ENCODE data around the gene CHN1.

The CHN1 gene

DNA sequence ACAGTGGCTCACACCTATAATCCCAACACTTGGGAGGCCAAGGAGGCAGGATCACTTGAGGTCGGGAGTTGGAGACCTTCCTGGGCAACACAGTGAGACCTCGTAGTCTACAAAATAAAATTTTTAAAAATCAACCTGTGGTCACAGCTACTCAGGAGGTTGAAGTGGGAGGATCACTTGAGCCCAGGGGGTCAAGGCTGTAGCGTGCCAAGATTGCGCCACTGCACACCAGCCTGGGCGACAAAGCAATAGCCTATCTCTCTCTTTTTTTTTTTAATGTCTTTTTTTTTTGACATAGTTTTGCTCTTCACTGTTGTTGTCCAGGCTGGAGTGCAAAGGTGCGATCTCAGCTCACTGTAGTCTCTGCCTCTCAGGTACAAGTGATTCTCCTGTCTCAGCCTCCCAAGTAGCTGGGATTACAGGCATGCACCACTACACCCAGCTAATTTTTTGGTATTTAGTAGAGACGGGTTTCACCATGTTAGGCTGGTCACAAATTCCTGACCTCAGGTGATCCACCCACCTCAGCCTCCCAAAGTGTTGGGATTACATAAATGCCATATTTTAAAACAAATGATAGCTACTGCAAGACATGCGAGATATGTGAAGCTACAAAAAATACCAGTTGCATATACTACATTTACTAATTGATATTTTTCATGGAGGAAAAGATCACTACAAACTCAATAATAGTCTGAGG is 55.0 kb downstream of the CHN1 start:
- no peak overlapping the region for H3K4ac ChIP-seq (ENCODE audit: low read depth in 1 of 2, low read length in 2 of 2)
- no peaks in the 10 kb centered on the region for H3K27me3 ChIP-seq (ENCODE audit: control insufficient read depth in 1 of 2, insufficient read depth in 1 of 2, low read length in 2 of 2)
- no peaks in the 10 kb centered on the region for H3K79me1 ChIP-seq (replicated peaks; ENCODE audit: low read length, poor library complexity, severe bottlenecking)
- H3K14ac ChIP-seq (ENCODE audit: low read length in 2 of 2) = no peak overlapping the region
- no peak overlapping the region for H3K27ac ChIP-seq (ENCODE audit: low read length, poor library complexity, severe bottlenecking)
- no peak overlapping the region for H2AFZ ChIP-seq (ENCODE audit: low read depth, low read length)
- no peak for DNase-seq
- H2BK5ac ChIP-seq (ENCODE audit: low read depth, low read length, poor library complexity, severe bottlenecking) = no peak overlapping the region
- no peak overlapping the region for H2BK120ac ChIP-seq (ENCODE audit: low read depth, low read length)
- no peak overlapping the region for H3K4me2 ChIP-seq (ENCODE audit: low read length, poor library complexity, severe bottlenecking)
- H2BK12ac ChIP-seq (ENCODE audit: low read length in 2 of 2) = no peak overlapping the region
- no peaks in the 10 kb centered on the region for H3K9me3 ChIP-seq (ENCODE audit: control insufficient read depth, low read length)
- no peak overlapping the region for H4K91ac ChIP-seq (ENCODE audit: low read length)
- H2BK15ac ChIP-seq (ENCODE audit: low read depth, poor library complexity, severe bottlenecking) = no peak overlapping the region
- H3K4me3 ChIP-seq (ENCODE audit: insufficient read depth in 1 of 2, low read depth in 1 of 2, low read length in 2 of 2) = no peak overlapping the region
- peak overlapping the region; percentile 65 for H2AK5ac ChIP-seq (ENCODE audit: low read length, severe bottlenecking)
- H3K4me1 ChIP-seq (ENCODE audit: control insufficient read depth, insufficient read depth, low read depth, low read length) = no peaks in the 10 kb centered on the region
- H4K8ac ChIP-seq (ENCODE audit: low read length) = no peak overlapping the region
- H3K23ac ChIP-seq (ENCODE audit: low read length in 2 of 2) = no peak overlapping the region
- WGBS = 100% methylated on average over 7 of the region's 8 CpGs
- H3K9ac ChIP-seq (ENCODE audit: low read length) = no peak overlapping the region
- H3K36me3 ChIP-seq (ENCODE audit: control insufficient read depth in 1 of 2, insufficient read depth in 2 of 2, low read depth in 1 of 2, low read length in 2 of 2) = no peaks in the 10 kb centered on the region
- no peak overlapping the region for H3K18ac ChIP-seq (ENCODE audit: low read depth in 1 of 2, low read length in 2 of 2)

DNA sequence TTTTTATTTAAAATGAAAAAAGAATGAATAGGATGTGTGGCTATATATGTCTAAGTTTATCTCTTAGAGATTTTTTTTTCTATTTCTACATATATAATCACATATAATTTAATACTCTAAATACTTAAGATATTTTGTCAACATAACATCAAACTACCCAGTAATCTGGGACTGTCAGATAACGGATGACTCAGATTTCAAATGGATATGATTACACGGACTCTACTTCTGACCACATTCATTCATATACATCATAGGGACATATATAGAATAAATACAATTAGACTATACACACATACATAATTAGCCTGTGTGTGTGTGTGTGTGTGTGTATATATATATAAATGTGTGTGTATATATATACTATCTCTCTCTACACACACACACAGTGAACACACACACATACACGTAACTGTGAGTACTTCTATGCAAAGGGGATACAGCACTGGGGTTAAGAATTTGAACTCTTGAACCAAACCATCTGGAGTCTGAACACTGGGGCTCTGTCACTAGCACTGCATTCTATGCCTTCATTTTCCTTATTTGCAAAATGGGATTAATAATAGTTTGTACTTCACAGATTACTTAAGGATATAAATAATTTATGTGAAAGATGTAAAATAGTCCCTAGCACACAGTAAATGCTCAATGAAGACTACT is 59.5 kb downstream of the CHN1 start:
- Histone ChIP-seq H3K4me3 (ENCODE audit: insufficient read depth in 1 of 2, low read depth in 1 of 2, low read length in 2 of 2) (no peak overlapping the region), H3K18ac (ENCODE audit: low read depth in 1 of 2, low read length in 2 of 2) (no peak overlapping the region), H3K79me1 (replicated peaks; ENCODE audit: low read length, poor library complexity, severe bottlenecking) (no peaks in the 10 kb centered on the region), H2AK5ac (ENCODE audit: low read length, severe bottlenecking) (no peak overlapping the region), H2AFZ (ENCODE audit: low read depth, low read length) (no peak overlapping the region), H3K27ac (ENCODE audit: low read length, poor library complexity, severe bottlenecking) (no peak overlapping the region), H3K4me1 (ENCODE audit: control insufficient read depth, insufficient read depth, low read depth, low read length) (no peaks in the 10 kb centered on the region), H3K23ac (ENCODE audit: low read length in 2 of 2) (no peak overlapping the region), H3K4ac (ENCODE audit: low read depth in 1 of 2, low read length in 2 of 2) (no peak overlapping the region), H3K9ac (ENCODE audit: low read length) (no peak overlapping the region), H2BK15ac (ENCODE audit: low read depth, poor library complexity, severe bottlenecking) (no peak overlapping the region), H2BK12ac (ENCODE audit: low read length in 2 of 2) (no peak overlapping the region), H3K9me3 (ENCODE audit: control insufficient read depth, low read length) (no peaks in the 10 kb centered on the region), H2BK5ac (ENCODE audit: low read depth, low read length, poor library complexity, severe bottlenecking) (no peak overlapping the region), H4K91ac (ENCODE audit: low read length) (no peak overlapping the region), H3K4me2 (ENCODE audit: low read length, poor library complexity, severe bottlenecking) (no peak overlapping the region), H3K36me3 (ENCODE audit: control insufficient read depth in 1 of 2, insufficient read depth in 2 of 2, low read depth in 1 of 2, low read length in 2 of 2) (no peaks in the 10 kb centered on the region), H3K14ac (ENCODE audit: low read length in 2 of 2) (no peak overlapping the region), H2BK120ac (ENCODE audit: low read depth, low read length) (no peak overlapping the region), H4K8ac (ENCODE audit: low read length) (no peak overlapping the region), H3K27me3 (ENCODE audit: control insufficient read depth in 1 of 2, insufficient read depth in 1 of 2, low read length in 2 of 2) (no peaks in the 10 kb centered on the region)
- 58% methylated on average over 2 of the region's 3 CpGs for WGBS
- no peak for DNase-seq

DNA sequence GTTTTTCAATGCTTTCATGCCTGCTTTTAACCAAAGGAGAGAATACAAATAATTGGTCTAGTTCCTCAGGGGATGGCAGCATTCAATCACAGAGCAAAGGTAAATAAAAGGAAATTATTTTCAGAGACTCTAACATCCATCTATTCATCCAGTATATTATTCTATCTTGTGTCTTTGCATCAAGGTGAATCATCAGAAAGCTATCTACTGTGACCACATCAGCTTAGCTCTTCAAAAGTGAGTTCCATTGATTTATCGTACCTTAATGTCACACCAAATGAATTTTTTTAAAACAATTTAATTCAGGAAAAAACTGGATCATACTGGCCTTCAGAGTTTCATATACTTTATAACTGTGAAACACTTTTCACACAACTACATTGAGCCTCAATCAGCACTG is 66.1 kb downstream of the CHN1 start:
- no peak overlapping the region for H3K4me2 ChIP-seq (ENCODE audit: low read length, poor library complexity, severe bottlenecking)
- no peaks in the 10 kb centered on the region for H3K36me3 ChIP-seq (ENCODE audit: control insufficient read depth in 1 of 2, insufficient read depth in 2 of 2, low read depth in 1 of 2, low read length in 2 of 2)
- peak; percentile 64 for DNase-seq

DNA sequence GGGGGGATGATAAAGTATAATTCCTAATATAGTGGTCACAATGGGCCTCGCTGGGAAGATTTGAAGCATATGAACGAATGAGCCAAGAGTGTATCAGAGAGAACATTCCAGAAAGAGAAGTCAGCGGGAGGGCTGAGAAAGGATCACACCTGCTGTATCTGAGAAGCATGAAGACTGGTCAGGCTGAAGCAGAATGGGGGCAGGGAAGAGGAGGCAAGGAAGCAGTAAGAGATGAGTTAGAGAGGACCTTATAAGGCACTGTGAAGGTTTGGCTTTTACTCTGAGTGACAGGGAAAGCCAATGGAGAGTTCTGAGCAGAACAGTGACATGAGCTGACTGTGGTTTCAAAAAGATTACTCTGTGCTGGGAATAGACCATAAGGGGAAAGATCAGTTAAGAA is 73.5 kb downstream of the CHN1 start:
- Histone ChIP-seq H3K23ac (ENCODE audit: low read length in 2 of 2) (no peak overlapping the region), H2BK15ac (ENCODE audit: low read depth, poor library complexity, severe bottlenecking) (no peak overlapping the region), H3K27ac (ENCODE audit: low read length, poor library complexity, severe bottlenecking) (no peak overlapping the region), H2AK5ac (ENCODE audit: low read length, severe bottlenecking) (no peak overlapping the region), H2BK5ac (ENCODE audit: low read depth, low read length, poor library complexity, severe bottlenecking) (no peak overlapping the region), H4K91ac (ENCODE audit: low read length) (no peak overlapping the region), H3K4me1 (ENCODE audit: control insufficient read depth, insufficient read depth, low read depth, low read length) (peaks cover 2% of the 10 kb centered on the region), H4K8ac (ENCODE audit: low read length) (no peak overlapping the region), H3K79me1 (replicated peaks; ENCODE audit: low read length, poor library complexity, severe bottlenecking) (no peaks in the 10 kb centered on the region), H3K14ac (ENCODE audit: low read length in 2 of 2) (no peak overlapping the region), H3K4me3 (ENCODE audit: insufficient read depth in 1 of 2, low read depth in 1 of 2, low read length in 2 of 2) (no peak overlapping the region), H3K27me3 (ENCODE audit: control insufficient read depth in 1 of 2, insufficient read depth in 1 of 2, low read length in 2 of 2) (no peaks in the 10 kb centered on the region), H2AFZ (ENCODE audit: low read depth, low read length) (no peak overlapping the region), H3K4ac (ENCODE audit: low read depth in 1 of 2, low read length in 2 of 2) (no peak overlapping the region), H2BK12ac (ENCODE audit: low read length in 2 of 2) (no peak overlapping the region), H3K36me3 (ENCODE audit: control insufficient read depth in 1 of 2, insufficient read depth in 2 of 2, low read depth in 1 of 2, low read length in 2 of 2) (no peaks in the 10 kb centered on the region), H3K18ac (ENCODE audit: low read depth in 1 of 2, low read length in 2 of 2) (peak overlapping the region in 1 of 2 experiments; percentile 57), H3K9ac (ENCODE audit: low read length) (no peak overlapping the region), H3K4me2 (ENCODE audit: low read length, poor library complexity, severe bottlenecking) (no peak overlapping the region), H3K9me3 (ENCODE audit: control insufficient read depth, low read length) (peaks cover 14% of the 10 kb centered on the region), H2BK120ac (ENCODE audit: low read depth, low read length) (no peak overlapping the region)
- peak; percentile 17 for DNase-seq
- 66% methylated on average over 3 of the region's 3 CpGs for WGBS

More for the DNA sequence above, 66.1 kb downstream of the CHN1 start:
- no peak overlapping the region for H2BK5ac ChIP-seq (ENCODE audit: low read depth, low read length, poor library complexity, severe bottlenecking)
- no peak overlapping the region for H3K9ac ChIP-seq (ENCODE audit: low read length)
- H4K8ac ChIP-seq (ENCODE audit: low read length) = no peak overlapping the region
- peaks cover 6% of the 10 kb centered on the region for H3K9me3 ChIP-seq (ENCODE audit: control insufficient read depth, low read length)
- H2AK5ac ChIP-seq (ENCODE audit: low read length, severe bottlenecking) = no peak overlapping the region
- no peak overlapping the region for H3K23ac ChIP-seq (ENCODE audit: low read length in 2 of 2)
- H4K91ac ChIP-seq (ENCODE audit: low read length) = no peak overlapping the region
- no peak overlapping the region for H3K14ac ChIP-seq (ENCODE audit: low read length in 2 of 2)
- H3K4me3 ChIP-seq (ENCODE audit: insufficient read depth in 1 of 2, low read depth in 1 of 2, low read length in 2 of 2) = no peak overlapping the region
- no peaks in the 10 kb centered on the region for H3K79me1 ChIP-seq (replicated peaks; ENCODE audit: low read length, poor library complexity, severe bottlenecking)
- H3K18ac ChIP-seq (ENCODE audit: low read depth in 1 of 2, low read length in 2 of 2) = no peak overlapping the region
- H2BK12ac ChIP-seq (ENCODE audit: low read length in 2 of 2) = no peak overlapping the region
- no peak overlapping the region for H3K27ac ChIP-seq (ENCODE audit: low read length, poor library complexity, severe bottlenecking)
- no peak overlapping the region for H3K4ac ChIP-seq (ENCODE audit: low read depth in 1 of 2, low read length in 2 of 2)
- no peak overlapping the region for H2BK15ac ChIP-seq (ENCODE audit: low read depth, poor library complexity, severe bottlenecking)
- no peaks in the 10 kb centered on the region for H3K4me1 ChIP-seq (ENCODE audit: control insufficient read depth, insufficient read depth, low read depth, low read length)
- H2AFZ ChIP-seq (ENCODE audit: low read depth, low read length) = no peak overlapping the region
- whole genome bisulfite sequencing = 54% methylated on average over 1 of the region's 1 CpG
- no peaks in the 10 kb centered on the region for H3K27me3 ChIP-seq (ENCODE audit: control insufficient read depth in 1 of 2, insufficient read depth in 1 of 2, low read length in 2 of 2)
- no peak overlapping the region for H2BK120ac ChIP-seq (ENCODE audit: low read depth, low read length)
